ENCODE measurements around the gene SAMD4B. TPM values are rescaled to one million over a fixed set of nuclear protein-coding genes. Genes with fewer than 3 reads are reported as not detected.

SAMD4B gene
- total RNA-seq, 1 donor from 2014 or later = 82.9 TPM

GRCh38 chr19:39319892-39320248 is 22.4 kb upstream of the SAMD4B start:
- TF ChIP-seq CTCF (IDR thresholded peaks at IDR 0.05) = no peak
- Mint-ChIP-seq H3K4me1 (ENCODE audit: low read depth) (peaks cover 14% of the 10 kb centered on the region), H3K9me3 (ENCODE audit: low read depth) (no peaks in the 10 kb centered on the region), H3K36me3 (ENCODE audit: low read depth) (peaks cover 3% of the 10 kb centered on the region), H3K27me3 (ENCODE audit: low read depth) (no peaks in the 10 kb centered on the region), H3K27ac (ENCODE audit: unreplicated experiment) (no peak overlapping the region), H3K4me3 (ENCODE audit: unreplicated experiment) (peak overlapping the region; percentile 73)
- no peak for DNase-seq (ENCODE audit: low spot score)

- peaks cover 14% of the 10 kb centered on the region for H3K4me1 Mint-ChIP-seq (ENCODE audit: low read depth)
- peak overlapping the region; percentile 1 for H3K27ac Mint-ChIP-seq (ENCODE audit: unreplicated experiment)
- H3K36me3 Mint-ChIP-seq (ENCODE audit: low read depth) = peaks cover 1% of the 10 kb centered on the region
- TF ChIP-seq CTCF (IDR thresholded peaks at IDR 0.05) = no peak
- H3K4me3 Mint-ChIP-seq (ENCODE audit: unreplicated experiment) = peak overlapping the region; percentile 67
- no peaks in the 10 kb centered on the region for H3K9me3 Mint-ChIP-seq (ENCODE audit: low read depth)
- DNase-seq (ENCODE audit: low spot score) = no peak
- no peaks in the 10 kb centered on the region for H3K27me3 Mint-ChIP-seq (ENCODE audit: low read depth)
Measured at GRCh38 chr19:39321117-39321831, 20.9 kb upstream of the SAMD4B start.

GRCh38 chr19:39321832-39322176 is 20.4 kb upstream of the SAMD4B start:
- H3K4me3 Mint-ChIP-seq (ENCODE audit: unreplicated experiment) = peak overlapping the region; percentile 67
- no peak for DNase-seq (ENCODE audit: low spot score)
- H3K27ac Mint-ChIP-seq (ENCODE audit: unreplicated experiment) = no peak overlapping the region
- peaks cover 14% of the 10 kb centered on the region for H3K4me1 Mint-ChIP-seq (ENCODE audit: low read depth)
- H3K27me3 Mint-ChIP-seq (ENCODE audit: low read depth) = no peaks in the 10 kb centered on the region
- no peaks in the 10 kb centered on the region for H3K9me3 Mint-ChIP-seq (ENCODE audit: low read depth)
- no peak for TF ChIP-seq CTCF (IDR thresholded peaks at IDR 0.05)
- H3K36me3 Mint-ChIP-seq (ENCODE audit: low read depth) = peaks cover 1% of the 10 kb centered on the region

GRCh38 chr19:39324242-39324842 is 17.9 kb upstream of the SAMD4B start:
- TF ChIP-seq CTCF (IDR thresholded peaks at IDR 0.05) = no peak
- Mint-ChIP-seq H3K27ac (ENCODE audit: unreplicated experiment) (no peak overlapping the region), H3K4me3 (ENCODE audit: unreplicated experiment) (no peak overlapping the region), H3K9me3 (ENCODE audit: low read depth) (no peaks in the 10 kb centered on the region), H3K36me3 (ENCODE audit: low read depth) (no peaks in the 10 kb centered on the region), H3K27me3 (ENCODE audit: low read depth) (peaks cover 6% of the 10 kb centered on the region), H3K4me1 (ENCODE audit: low read depth) (peaks cover 11% of the 10 kb centered on the region)
- no peak for DNase-seq (ENCODE audit: low spot score)

- Mint-ChIP-seq H3K4me1 (ENCODE audit: low read depth) (peaks cover 4% of the 10 kb centered on the region), H3K27me3 (ENCODE audit: low read depth) (peaks cover 7% of the 10 kb centered on the region), H3K27ac (ENCODE audit: unreplicated experiment) (no peak overlapping the region), H3K4me3 (ENCODE audit: unreplicated experiment) (no peak overlapping the region), H3K9me3 (ENCODE audit: low read depth) (no peaks in the 10 kb centered on the region), H3K36me3 (ENCODE audit: low read depth) (no peaks in the 10 kb centered on the region)
- no peak for TF ChIP-seq CTCF (IDR thresholded peaks at IDR 0.05)
- DNase-seq (ENCODE audit: low spot score) = no peak
Measured at GRCh38 chr19:39325778-39326665, 16.2 kb upstream of the SAMD4B start.
